A673 (cell line): ENCODE measurements around the gene USP20.

Source experiments
- EZH2 ChIP-seq: fragments of 200-600 bp; sonication (generic); IDR thresholded peaks from 2 replicates; pipeline ENCODE4 v1.6.1; 2017; ENCODE audit warnings: borderline replicate concordance, low read depth, mild to moderate bottlenecking, mixed read lengths, antibody characterized with exemption, low read length; ENCODE audit not compliant: poor library complexity, severe bottlenecking
- TF ChIP-seq, protein P1 (sequence below): fragments of 300-800, 200-600 bp; sonication (generic); conservative IDR thresholded peaks from 2 replicates; pipeline ENCODE4 v1.5.1; 2017; ENCODE audit warnings: low read depth, mild to moderate bottlenecking, antibody characterized with exemption, low read length, moderate library complexity, mixed read lengths

DNA sequence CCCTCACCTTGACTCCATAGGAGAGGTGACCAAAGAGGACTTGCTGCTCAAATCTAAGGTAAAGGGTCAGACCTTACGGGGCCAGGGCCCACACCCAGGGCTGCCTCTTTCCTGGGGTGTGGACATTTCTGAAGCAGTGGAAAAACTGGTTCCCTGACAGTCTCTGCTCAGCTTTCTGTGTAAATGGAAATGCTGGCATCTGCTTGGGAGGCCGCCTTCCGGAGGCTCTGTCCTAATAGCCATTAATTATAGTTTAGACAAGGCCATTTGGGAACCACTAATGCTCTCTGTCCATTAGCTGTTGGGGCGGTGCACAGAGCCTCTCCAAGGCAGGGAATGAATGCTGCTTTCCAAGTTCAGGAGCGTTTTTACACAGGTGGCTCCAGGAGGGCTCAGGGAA is 17.3 kb downstream of the USP20 start:
- TF ChIP-seq, protein P1, sequence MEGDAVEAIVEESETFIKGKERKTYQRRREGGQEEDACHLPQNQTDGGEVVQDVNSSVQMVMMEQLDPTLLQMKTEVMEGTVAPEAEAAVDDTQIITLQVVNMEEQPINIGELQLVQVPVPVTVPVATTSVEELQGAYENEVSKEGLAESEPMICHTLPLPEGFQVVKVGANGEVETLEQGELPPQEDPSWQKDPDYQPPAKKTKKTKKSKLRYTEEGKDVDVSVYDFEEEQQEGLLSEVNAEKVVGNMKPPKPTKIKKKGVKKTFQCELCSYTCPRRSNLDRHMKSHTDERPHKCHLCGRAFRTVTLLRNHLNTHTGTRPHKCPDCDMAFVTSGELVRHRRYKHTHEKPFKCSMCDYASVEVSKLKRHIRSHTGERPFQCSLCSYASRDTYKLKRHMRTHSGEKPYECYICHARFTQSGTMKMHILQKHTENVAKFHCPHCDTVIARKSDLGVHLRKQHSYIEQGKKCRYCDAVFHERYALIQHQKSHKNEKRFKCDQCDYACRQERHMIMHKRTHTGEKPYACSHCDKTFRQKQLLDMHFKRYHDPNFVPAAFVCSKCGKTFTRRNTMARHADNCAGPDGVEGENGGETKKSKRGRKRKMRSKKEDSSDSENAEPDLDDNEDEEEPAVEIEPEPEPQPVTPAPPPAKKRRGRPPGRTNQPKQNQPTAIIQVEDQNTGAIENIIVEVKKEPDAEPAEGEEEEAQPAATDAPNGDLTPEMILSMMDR: no peak
- no peak for TF ChIP-seq EZH2
